Natural killer cell (primary cell): ENCODE results near the gene HPS3. TPM values are rescaled to one million over a fixed set of nuclear protein-coding genes. Genes with fewer than 3 reads are reported as not detected.

Source experiments
- ATAC-seq, 3 donors: fragments of 150-1000 bp in 2 of 3; fragments of 200-7000 bp in 1 of 3; cut with Tn5 transposase; 1 replicate in 1 of 3; 2 replicates in 2 of 3; pipeline ENCODE4 v1.10.0; 2021; ENCODE audit warnings: mild to moderate bottlenecking in 2 of 3, moderate library complexity in 2 of 3
- DNase-seq, 2 donors: peaks; one replicate each; pipeline versions ENCODE4 v3.0.0 to v3.0.0-alpha.2; 2013 to 2021; ENCODE audit warnings: mixed read lengths in 1 of 2
- H3K27ac ChIP-seq: one replicate; pipeline ENCODE4 v1.5.1; 2013; ENCODE audit warnings: mild to moderate bottlenecking, low read length
- H3K27me3 ChIP-seq: one replicate; pipeline ENCODE4 v1.6.1; 2013; ENCODE audit warnings: low read length; ENCODE audit not compliant: control insufficient read depth, insufficient read depth
- H3K36me3 ChIP-seq: one replicate; pipeline ENCODE4 v1.6.1; 2013; ENCODE audit warnings: low read length; ENCODE audit not compliant: control insufficient read depth, insufficient read depth
- H3K4me1 ChIP-seq: one replicate; pipeline ENCODE4 v1.6.1; 2013; ENCODE audit warnings: low read length; ENCODE audit not compliant: control insufficient read depth, insufficient read depth
- H3K4me3 ChIP-seq: one replicate; pipeline ENCODE4 v1.5.1; 2013; ENCODE audit warnings: low read length
- H3K9me3 ChIP-seq: one replicate; pipeline ENCODE4 v1.6.1; 2013; ENCODE audit warnings: low read length; ENCODE audit not compliant: control insufficient read depth, insufficient read depth
- H3K27ac Mint-ChIP-seq, 2 donors: one replicate each; pipeline ENCODE4 v1.8.0; 2022; ENCODE audit warnings: mild to moderate bottlenecking in 2 of 2, mixed read lengths in 2 of 2, moderate library complexity in 1 of 2
- H3K27me3 Mint-ChIP-seq, 2 donors: one replicate each; pipeline ENCODE4 v1.8.0; 2022; ENCODE audit warnings: low read depth in 2 of 2, mixed read lengths in 2 of 2
- H3K36me3 Mint-ChIP-seq: one replicate; pipeline ENCODE4 v1.8.0; 2022; ENCODE audit warnings: mixed read lengths
- H3K4me1 Mint-ChIP-seq, 2 donors: one replicate each; pipeline ENCODE4 v1.8.0; 2022; ENCODE audit warnings: mixed read lengths in 2 of 2
- H3K4me3 Mint-ChIP-seq: one replicate; pipeline ENCODE4 v1.8.0; 2022; ENCODE audit warnings: mild to moderate bottlenecking, moderate library complexity, mixed read lengths
- H3K9me3 Mint-ChIP-seq, 2 donors: one replicate each; pipeline ENCODE4 v1.8.0; 2022; ENCODE audit warnings: mixed read lengths in 2 of 2
- CTCF ChIP-seq: fragments of 200-600 bp; IDR thresholded peaks from one replicate; pipeline ENCODE4 v1.8.0; 2022; ENCODE audit warnings: antibody characterized with exemption
- WGBS: methylation state at CpG from one replicate; pipeline ENCODE4 v1.1.7; 2013; ENCODE audit warnings: missing lambda C conversion rate; ENCODE audit not compliant: insufficient coverage; 5-methylcytosine and 5-hydroxymethylcytosine counted together
- intact Hi-C: fragments of 100-400 bp; cut with micrococcal nuclease; formaldehyde crosslinking; loops from one replicate; pipeline ENCODE4 v1.14.2; 2022
- total RNA-seq, 4 donors: library from RNA; stranded (reverse); fragments of 120-200 nt in 1 of 4; gene quantifications; one replicate each; pipeline versions ENCODE4 v1.2.3 to v1.2.4, GENCODE V29; 2013 to 2022

Gene HPS3
- total RNA-seq, 3 donors from 2014 or later (not counting 1 experiment from before 2014, with no cell fraction given), result 19.6 to 35.5 (median 24.7) TPM

- no peak for DNase-seq
- ATAC-seq, result no peak
- Histone ChIP-seq H3K36me3 (no peaks in the 10 kb centered on the region), H3K4me1 (peaks cover 21% of the 10 kb centered on the region), H3K27ac (no peak within 1 kb of the TSS), H3K27me3 (no peaks in the 10 kb centered on the region), H3K4me3 (no peak within 1 kb of the TSS), H3K9me3 (no peaks in the 10 kb centered on the region)
- Mint-ChIP-seq H3K4me1 (peaks cover 23 to 26% of the 10 kb centered on the region in 2 donors), H3K36me3 (no peaks in the 10 kb centered on the region), H3K27me3 (no peaks in the 10 kb centered on the region), H3K27ac (no peak within 1 kb of the TSS), H3K4me3 (no peak within 1 kb of the TSS), H3K9me3 (no peaks in the 10 kb centered on the region)
- TF ChIP-seq CTCF, result no peak
- intact Hi-C loops, result no loop called here
- WGBS, result 88% methylated on average over 2 of the region's 3 CpGs
Measured at GRCh38 chr3:149221783-149222517, 92.5 kb downstream of the HPS3 start, which contains the start of gene CP. CP (minus strand) TSS chr3:149221829; CDS start chr3:149221792, 37 bp downstream.

Other genes with a start within 250 kb of the HPS3 start
- gene GYG1, start 138.1 kb upstream of the HPS3 start, total RNA-seq, result 10 to 100 TPM; 46.6 to 56.5 (median 49.6) TPM
- 10 to 100 TPM; 15.0 to 19.0 (median 18.3) TPM for gene HLTF, start 43.1 kb upstream of the HPS3 start, total RNA-seq
- gene CP, start 92.2 kb downstream of the HPS3 start, total RNA-seq, result not detected
- gene TM4SF18, start 204.0 kb downstream of the HPS3 start, total RNA-seq, result not detected
- gene TM4SF1, start 248.0 kb downstream of the HPS3 start, total RNA-seq, result not detected